ENCODE data around the gene ADAMTS17.

DNA sequence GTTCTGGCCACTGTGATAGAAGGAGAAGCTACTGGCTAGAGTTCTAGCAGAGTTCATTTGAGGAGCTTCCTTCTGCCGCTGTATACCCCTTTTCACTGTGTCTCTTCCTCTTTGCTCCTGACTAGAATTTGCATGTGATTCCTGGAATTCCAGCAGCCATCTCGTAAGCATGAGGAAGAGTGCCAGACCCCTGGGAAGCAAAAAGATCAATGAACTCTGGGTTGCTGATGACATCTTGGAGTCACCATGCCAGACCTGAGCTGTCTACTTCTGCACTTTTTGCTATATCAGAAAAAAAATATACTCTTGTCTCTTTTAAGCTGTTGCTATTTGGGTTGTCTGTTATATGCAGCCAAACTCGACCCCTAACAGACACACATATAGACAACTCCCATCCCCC, 3.7 kb upstream of the ADAMTS17 start:
- TF ChIP-seq GABPB1 (CRISPR knock-in tag; IDR thresholded peaks at IDR 0.05): no peak
- TF ChIP-seq, protein P1, sequence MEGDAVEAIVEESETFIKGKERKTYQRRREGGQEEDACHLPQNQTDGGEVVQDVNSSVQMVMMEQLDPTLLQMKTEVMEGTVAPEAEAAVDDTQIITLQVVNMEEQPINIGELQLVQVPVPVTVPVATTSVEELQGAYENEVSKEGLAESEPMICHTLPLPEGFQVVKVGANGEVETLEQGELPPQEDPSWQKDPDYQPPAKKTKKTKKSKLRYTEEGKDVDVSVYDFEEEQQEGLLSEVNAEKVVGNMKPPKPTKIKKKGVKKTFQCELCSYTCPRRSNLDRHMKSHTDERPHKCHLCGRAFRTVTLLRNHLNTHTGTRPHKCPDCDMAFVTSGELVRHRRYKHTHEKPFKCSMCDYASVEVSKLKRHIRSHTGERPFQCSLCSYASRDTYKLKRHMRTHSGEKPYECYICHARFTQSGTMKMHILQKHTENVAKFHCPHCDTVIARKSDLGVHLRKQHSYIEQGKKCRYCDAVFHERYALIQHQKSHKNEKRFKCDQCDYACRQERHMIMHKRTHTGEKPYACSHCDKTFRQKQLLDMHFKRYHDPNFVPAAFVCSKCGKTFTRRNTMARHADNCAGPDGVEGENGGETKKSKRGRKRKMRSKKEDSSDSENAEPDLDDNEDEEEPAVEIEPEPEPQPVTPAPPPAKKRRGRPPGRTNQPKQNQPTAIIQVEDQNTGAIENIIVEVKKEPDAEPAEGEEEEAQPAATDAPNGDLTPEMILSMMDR (IDR thresholded peaks at IDR 0.05): no peak
- no peak for TF ChIP-seq ZNF532 (CRISPR knock-in tag; IDR thresholded peaks at IDR 0.05; ENCODE audit: borderline replicate concordance)
- no peak for TF ChIP-seq TEAD4 (CRISPR knock-in tag; IDR thresholded peaks at IDR 0.05)
- TF ChIP-seq ZNF416 (CRISPR knock-in tag; IDR thresholded peaks at IDR 0.05): no peak
- TF ChIP-seq, protein P2, sequence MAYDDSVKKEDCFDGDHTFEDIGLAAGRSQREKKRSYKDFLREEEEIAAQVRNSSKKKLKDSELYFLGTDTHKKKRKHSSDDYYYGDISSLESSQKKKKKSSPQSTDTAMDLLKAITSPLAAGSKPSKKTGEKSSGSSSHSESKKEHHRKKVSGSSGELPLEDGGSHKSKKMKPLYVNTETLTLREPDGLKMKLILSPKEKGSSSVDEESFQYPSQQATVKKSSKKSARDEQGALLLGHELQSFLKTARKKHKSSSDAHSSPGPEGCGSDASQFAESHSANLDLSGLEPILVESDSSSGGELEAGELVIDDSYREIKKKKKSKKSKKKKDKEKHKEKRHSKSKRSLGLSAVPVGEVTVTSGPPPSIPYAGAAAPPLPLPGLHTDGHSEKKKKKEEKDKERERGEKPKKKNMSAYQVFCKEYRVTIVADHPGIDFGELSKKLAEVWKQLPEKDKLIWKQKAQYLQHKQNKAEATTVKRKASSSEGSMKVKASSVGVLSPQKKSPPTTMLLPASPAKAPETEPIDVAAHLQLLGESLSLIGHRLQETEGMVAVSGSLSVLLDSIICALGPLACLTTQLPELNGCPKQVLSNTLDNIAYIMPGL (CRISPR knock-in tag; IDR thresholded peaks at IDR 0.05): no peak
- TF ChIP-seq ZNF232 (CRISPR knock-in tag; IDR thresholded peaks at IDR 0.05): no peak
